HCT116 (cell line): Measurements from ENCODE around the gene ETAA1. TPM values are rescaled to one million over a fixed set of nuclear protein-coding genes. Genes with fewer than 3 reads are reported as not detected.

ENCODE experiments used
- ATAC-seq: fragments of 200-7000 bp; cut with Tn5 transposase; 2 replicates; pipeline ENCODE4 v1.9.1; 2020; ENCODE audit warnings: mild to moderate bottlenecking, moderate library complexity
- BruUV-seq: library from RNA; stranded (reverse); fragments of 400-500 nt; replicated peaks from 2 replicates; lab custom pipeline; 2021; lab: Mats Ljungman, UMichigan
- CTCF ChIA-PET: fragments of 300-600 bp; sonication (Branson Sonifier 250); formaldehyde crosslinking; loops from one replicate; lab custom pipeline; 2021; ENCODE audit warnings: antibody characterized with exemption; lab: Charles Lee
- POLR2A ChIA-PET: fragments of 300-600, 350-600 bp; sonication (Branson Sonifier 250); formaldehyde crosslinking; loops from one replicate; lab custom pipeline; 2021; ENCODE audit warnings: antibody characterized with exemption; lab: Charles Lee
- RAD21 ChIA-PET, 2 experiments: fragments of 300-600 bp; sonication (Branson Sonifier 250); formaldehyde crosslinking; loops; one replicate each; lab custom pipeline; 2023; ENCODE audit warnings: low total read pairs in 2 of 2; ENCODE audit not compliant: uncharacterized antibody in 2 of 2, unreplicated experiment in 2 of 2, low non-redundant PET in 1 of 2; lab: Charles Lee
- DNase-seq: peaks from one replicate; pipeline ENCODE4 v3.0.0-alpha.2; 2010; ENCODE audit warnings: low read depth, low spot score
- H2AFZ ChIP-seq: fragments of 200-600 bp; shearing (Covaris generic), sonication (generic); 2 replicates; pipeline ENCODE4 v1.6.1; 2017; ENCODE audit warnings: low read depth, mixed run types, mixed read lengths, antibody characterized with exemption, low read length; ENCODE audit not compliant: poor library complexity, severe bottlenecking
- H3K27ac ChIP-seq: 2 replicates; pipeline ENCODE4 v1.5.1; 2012; ENCODE audit warnings: low read depth, low read length
- H3K27me3 ChIP-seq: fragments of 200-600 bp; sonication (generic); 2 replicates; pipeline ENCODE4 v1.6.1; 2016; ENCODE audit warnings: mixed run types, low read length, mixed read lengths; ENCODE audit not compliant: insufficient read depth
- H3K36me3 ChIP-seq, 2 experiments: fragments of 200-500 bp in 1 of 2; fragments of 200-600 bp in 1 of 2; sonication (Bioruptor generic) in 1 of 2; sonication (generic) in 1 of 2; 2 replicates each; pipeline versions ENCODE4 v1.5.1 to v1.6.1; 2014 to 2016; ENCODE audit warnings: low read length in 2 of 2, inconsistent platforms in 1 of 2, mixed read lengths in 1 of 2, mixed run types in 1 of 2; ENCODE audit not compliant: insufficient read depth in 2 of 2, control insufficient read depth in 1 of 2
- H3K4me1 ChIP-seq, 2 experiments: fragments of 200-600 bp in 1 of 2; sonication (generic) in 1 of 2; 2 replicates each; pipeline versions ENCODE4 v1.5.1 to v1.6.1; 2012 to 2017; ENCODE audit warnings: low read length in 2 of 2, inconsistent platforms in 1 of 2, mild to moderate bottlenecking in 1 of 2, mixed read lengths in 1 of 2, mixed run types in 1 of 2, moderate library complexity in 1 of 2; ENCODE audit not compliant: insufficient read depth in 2 of 2, control insufficient read depth in 1 of 2
- H3K4me2 ChIP-seq: fragments of 200-600 bp; sonication (generic); 2 replicates; pipeline ENCODE4 v1.6.1; 2017; ENCODE audit warnings: mixed run types, low read length, mixed read lengths
- H3K4me3 ChIP-seq, 2 experiments: fragments of 200-600 bp in 1 of 2; sonication (generic) in 1 of 2; replicated peaks in 1 of 2; 2 replicates each; pipeline ENCODE4 v1.5.1; 2011 to 2016; ENCODE audit warnings: low read length in 2 of 2, control low read depth in 1 of 2, low read depth in 1 of 2, mild to moderate bottlenecking in 1 of 2, mixed read lengths in 1 of 2, mixed run types in 1 of 2
- H3K79me2 ChIP-seq: fragments of 200-600 bp; sonication (generic); 2 replicates; pipeline ENCODE4 v1.6.1; 2017; ENCODE audit warnings: mild to moderate bottlenecking, mixed run types, low read length, moderate library complexity, mixed read lengths; ENCODE audit not compliant: insufficient read depth
- H3K9ac ChIP-seq: fragments of 200-600 bp; sonication (generic); 2 replicates; pipeline ENCODE4 v1.6.1; 2016; ENCODE audit warnings: low read length, mixed read lengths
- H3K9me2 ChIP-seq: fragments of 200-600 bp; sonication (generic), shearing (Covaris generic); 2 replicates; pipeline ENCODE4 v1.6.1; 2017; ENCODE audit warnings: mixed run types, mild to moderate bottlenecking, moderate library complexity; ENCODE audit not compliant: insufficient read depth
- H3K9me3 ChIP-seq, 2 experiments: fragments of 200-500 bp in 1 of 2; fragments of 200-600 bp in 1 of 2; sonication (Bioruptor generic) in 1 of 2; sonication (generic) in 1 of 2; 2 replicates each; pipeline ENCODE4 v1.6.1; 2014 to 2017; ENCODE audit warnings: low read length in 2 of 2, mixed read lengths in 2 of 2, inconsistent platforms in 1 of 2, low read depth in 1 of 2, mild to moderate bottlenecking in 1 of 2, mixed run types in 1 of 2, moderate library complexity in 1 of 2; ENCODE audit not compliant: control insufficient read depth in 1 of 2, insufficient read depth in 1 of 2
- H4K20me1 ChIP-seq: fragments of 200-600 bp; sonication (generic), shearing (Covaris generic); 2 replicates; pipeline ENCODE4 v1.6.1; 2017; ENCODE audit warnings: mixed run types, mild to moderate bottlenecking, moderate library complexity; ENCODE audit not compliant: insufficient read depth
- CBX3 ChIP-seq: IDR thresholded peaks from 2 replicates; pipeline ENCODE4 v1.6.1; 2012; ENCODE audit warnings: low read depth
- CEBPB ChIP-seq: IDR thresholded peaks from 2 replicates; pipeline ENCODE4 v1.6.1; 2012; ENCODE audit warnings: low read depth
- ELF1 ChIP-seq: IDR thresholded peaks from 2 replicates; pipeline ENCODE4 v1.6.1; 2012; ENCODE audit warnings: low read depth, borderline replicate concordance
- JUND ChIP-seq: IDR thresholded peaks from 2 replicates; pipeline ENCODE4 v1.6.1; 2012
- POLR2AphosphoS5 ChIP-seq: IDR thresholded peaks from 2 replicates; pipeline ENCODE4 v1.6.1; 2011; ENCODE audit warnings: mild to moderate bottlenecking, low read depth, low read length, moderate library complexity
- REST ChIP-seq: IDR thresholded peaks from 2 replicates; pipeline ENCODE4 v1.6.1; 2012; ENCODE audit warnings: low read depth
- SIN3A ChIP-seq: IDR thresholded peaks from 2 replicates; pipeline ENCODE4 v1.6.1; 2012; ENCODE audit warnings: low read depth
- ZBTB33 ChIP-seq: IDR thresholded peaks from 2 replicates; pipeline ENCODE4 v1.6.1; 2011; ENCODE audit warnings: mild to moderate bottlenecking, low read length, moderate library complexity; ENCODE audit not compliant: insufficient replicate concordance; ENCODE audit errors: extremely low read depth
- intact Hi-C: fragments of 100-400 bp; cut with micrococcal nuclease; formaldehyde crosslinking; loops from 2 replicates; pipeline ENCODE4 v1.10.0; 2022
- total RNA-seq: library from RNA; stranded (reverse); gene quantifications from one replicate; pipeline ENCODE4 v1.2.1, GENCODE V29; 2021; ENCODE audit not compliant: unreplicated experiment
- TF ChIP-seq, protein P1 (sequence below): IDR thresholded peaks from 2 replicates; pipeline ENCODE4 v1.6.1; 2012

Gene ETAA1
- total RNA-seq, 1 experiment from 2014 or later, result 9.6 TPM

DNA sequence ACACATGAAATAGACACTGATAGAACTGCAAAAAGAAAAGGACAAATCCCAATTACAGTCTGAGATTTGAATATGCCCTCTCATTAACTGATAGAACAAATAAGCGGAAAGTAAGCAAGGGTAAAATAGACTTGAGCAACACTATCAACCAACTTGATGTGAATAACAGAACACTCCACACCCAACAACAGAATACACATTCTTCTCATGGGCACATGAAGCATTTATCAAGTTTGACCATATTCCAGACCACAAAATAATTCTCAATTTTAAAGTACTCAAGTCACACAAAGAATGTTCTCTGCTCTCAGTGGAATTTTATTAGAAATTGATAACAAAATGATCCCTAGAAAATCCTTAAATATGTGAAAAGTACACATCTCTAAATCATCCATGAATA is 19.0 kb downstream of the ETAA1 start:
- H3K36me3 ChIP-seq, result no peaks in the 10 kb centered on the region
- DNase-seq (no peak), ATAC-seq (no peak)
- no peak overlapping the region for H3K9ac ChIP-seq
- H3K27me3 ChIP-seq, result no peaks in the 10 kb centered on the region
- POLR2A ChIA-PET, result no interaction called here
- H3K79me2 ChIP-seq, result no peaks in the 10 kb centered on the region
- no peaks in the 10 kb centered on the region for H4K20me1 ChIP-seq
- H3K9me3 ChIP-seq, result no peaks in the 10 kb centered on the region
- TF ChIP-seq JUND (no peak), CBX3 (no peak), CEBPB (no peak), SIN3A (no peak)
- TF ChIP-seq, protein P1, sequence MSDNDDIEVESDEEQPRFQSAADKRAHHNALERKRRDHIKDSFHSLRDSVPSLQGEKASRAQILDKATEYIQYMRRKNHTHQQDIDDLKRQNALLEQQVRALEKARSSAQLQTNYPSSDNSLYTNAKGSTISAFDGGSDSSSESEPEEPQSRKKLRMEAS, result no peak
- RAD21 ChIA-PET, result no interaction called here
- intact Hi-C loops, result no loop called here
- H3K4me3 ChIP-seq, result no peak overlapping the region
- H2AFZ ChIP-seq, result no peak overlapping the region
- CTCF ChIA-PET, result no interaction called here
- no peaks in the 10 kb centered on the region for H3K4me1 ChIP-seq
- BruUV-seq, result no TSS peak
- no peak overlapping the region for H3K27ac ChIP-seq
- no peak overlapping the region for H3K4me2 ChIP-seq
- H3K9me2 ChIP-seq, result no peaks in the 10 kb centered on the region

DNA sequence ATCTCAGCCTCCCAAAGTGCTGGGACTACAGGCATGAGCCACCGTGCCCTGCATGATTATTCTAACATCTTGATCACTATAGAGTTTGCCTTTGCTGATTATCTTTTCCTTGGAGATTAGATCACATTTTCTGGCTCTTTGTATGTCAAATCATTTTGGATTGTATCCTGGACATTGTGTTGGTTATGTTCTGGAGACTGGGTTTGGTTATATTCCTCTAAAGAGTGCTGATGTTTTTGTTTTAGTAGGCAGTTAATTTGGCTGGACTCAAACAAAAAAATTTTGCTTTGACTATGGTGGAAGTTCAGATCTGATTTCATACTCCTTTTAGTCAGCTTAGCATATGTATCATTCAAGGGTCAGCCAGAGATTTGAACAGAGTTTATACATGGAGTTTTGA is 26.4 kb downstream of the ETAA1 start:
- no peaks in the 10 kb centered on the region for H3K36me3 ChIP-seq
- no peak for TF ChIP-seq SIN3A
- no peak for TF ChIP-seq POLR2AphosphoS5
- TF ChIP-seq CEBPB, result no peak
- TF ChIP-seq REST, result no peak
- TF ChIP-seq ELF1, result no peak
- no peak for TF ChIP-seq ZBTB33
- H3K27ac ChIP-seq, result no peak overlapping the region
- H3K4me2 ChIP-seq, result no peak overlapping the region
- H3K27me3 ChIP-seq, result no peaks in the 10 kb centered on the region
- no peak for DNase-seq
- H3K9me2 ChIP-seq, result no peaks in the 10 kb centered on the region
- H3K9ac ChIP-seq, result no peak overlapping the region
- no peaks in the 10 kb centered on the region for H4K20me1 ChIP-seq
- no peak overlapping the region for H2AFZ ChIP-seq
- no peaks in the 10 kb centered on the region for H3K4me1 ChIP-seq
- no peak overlapping the region for H3K4me3 ChIP-seq
- POLR2A ChIA-PET, result no interaction called here
- H3K9me3 ChIP-seq, result no peaks in the 10 kb centered on the region
- intact Hi-C loops, result no loop called here
- RAD21 ChIA-PET, result no interaction called here
- ATAC-seq, result no peak
- BruUV-seq, result no TSS peak
- no peaks in the 10 kb centered on the region for H3K79me2 ChIP-seq
- CTCF ChIA-PET, result no interaction called here
